Measurements from ENCODE around the gene SYT1.

- TF ChIP-seq ZC3H10 (CRISPR knock-in tag; IDR thresholded peaks at IDR 0.05) (no peak), ZNF70 (CRISPR knock-in tag; IDR thresholded peaks at IDR 0.05) (no peak), ARNTL (CRISPR knock-in tag; IDR thresholded peaks at IDR 0.05; ENCODE audit: borderline replicate concordance, low read depth) (no peak), ISL1 (CRISPR knock-in tag; IDR thresholded peaks at IDR 0.05) (no peak)
Measured at GRCh38 chr12:79183926-79184325, 319.4 kb downstream of the SYT1 start.

All from SK-N-SH treated with all-trans-retinoic acid at 6 μM for 48 hours (cell line).